Bladder microvascular endothelial cell (primary cell): Measurements from ENCODE around the gene TNIK. TPM values are rescaled to one million over a fixed set of nuclear protein-coding genes. Genes with fewer than 3 reads are reported as not detected.

Experiments used
- total RNA-seq: library from RNA; depleted of rRNA; stranded (reverse); fragments of >200 nt; gene quantifications from 2 replicates; pipeline ENCODE4 v1.2.3, GENCODE V29; 2014

The TNIK gene
- total RNA-seq, result 3.4 and 30.8 TPM in 2 replicates

DNA sequence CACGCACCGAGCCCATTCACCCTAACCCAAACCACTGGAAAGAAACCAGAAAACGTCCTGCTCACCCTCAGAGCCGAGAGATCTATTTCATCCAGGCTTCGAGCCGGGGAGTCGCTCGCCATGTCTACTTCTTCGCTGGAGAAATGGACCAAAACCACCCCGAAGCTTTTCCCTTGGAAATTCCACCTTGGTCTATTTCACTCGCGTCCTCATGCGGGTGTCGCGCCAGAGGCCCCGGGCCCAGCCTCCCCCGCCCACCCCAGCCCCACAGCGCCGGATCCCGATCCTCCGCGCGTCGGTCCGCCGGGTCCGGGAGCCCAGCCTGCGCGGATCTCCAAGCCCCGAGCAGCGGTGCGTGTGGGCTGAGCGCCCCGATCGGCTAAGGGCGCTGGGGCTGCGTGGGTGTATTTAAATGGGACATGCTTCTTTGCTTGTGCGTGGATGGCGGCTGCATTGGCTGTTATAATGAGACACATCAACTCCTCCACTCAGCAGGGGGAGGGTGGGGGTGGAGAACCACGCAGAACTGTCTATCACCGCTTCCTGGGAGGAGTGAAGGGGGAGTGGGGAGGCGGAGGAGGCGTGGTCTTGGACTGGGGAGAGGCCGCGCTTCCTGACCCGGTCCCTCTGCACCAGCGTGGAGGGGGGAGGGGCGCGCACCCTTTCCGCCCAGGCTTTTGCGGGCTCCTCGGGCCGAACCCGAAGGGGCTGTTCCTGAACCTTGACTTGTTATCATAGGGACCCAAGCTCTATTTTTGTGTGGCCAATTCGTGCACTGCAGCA is at the start of gene TNIK:
TNIK (minus strand) TSS at position 464 of the 783 bp plus-strand sequence; CDS start at position 122, 342 bp downstream.

DNA sequence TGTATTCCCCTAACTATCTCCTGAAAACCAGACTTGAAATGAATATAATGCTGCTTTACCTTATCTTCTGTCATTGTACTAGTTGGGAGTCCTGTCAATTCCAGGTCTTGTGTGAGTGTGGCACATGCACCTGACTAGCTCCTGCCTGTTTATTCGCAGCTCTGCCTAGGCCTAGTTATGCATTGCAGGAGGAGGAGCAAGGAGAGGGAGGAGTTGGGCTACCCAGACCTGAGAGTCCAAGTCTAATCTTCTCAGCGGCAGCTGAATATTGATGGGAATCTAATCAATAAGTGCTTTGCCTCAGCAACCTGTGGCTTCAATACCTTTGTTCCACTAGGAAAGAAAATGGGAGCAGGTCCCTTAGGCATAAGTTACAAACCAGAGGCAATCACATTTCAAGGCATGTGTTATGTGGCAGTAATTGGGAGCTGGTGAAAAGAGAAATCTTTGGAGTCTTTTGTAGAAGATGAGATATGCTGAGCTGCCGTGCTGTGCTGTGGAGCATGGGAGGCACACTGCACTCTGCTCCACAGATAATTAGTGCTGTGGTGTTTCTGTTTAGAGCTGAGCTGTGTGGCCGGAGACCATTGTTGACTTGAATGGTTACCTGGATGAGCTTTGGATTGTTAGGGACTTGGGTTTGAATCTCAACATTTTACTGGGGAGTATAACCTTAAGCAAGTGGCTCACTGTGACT is 433.5 kb downstream of the TNIK start, which contains the start of gene SLC2A2:
SLC2A2 (minus strand) TSS at position 124 of the 697 bp plus-strand sequence; CDS start at position 74, 50 bp downstream.

